Loucy (cell line): ENCODE measurements around the gene NTPCR.

Experiments used
- H2AFZ ChIP-seq: fragments of 200-600 bp; sonication (generic); 2 replicates; pipeline ENCODE4 v1.6.0; 2016; ENCODE audit warnings: antibody characterized with exemption, mild to moderate bottlenecking, low read length, moderate library complexity
- H3F3A ChIP-seq: fragments of 200-600 bp; 2 replicates; pipeline ENCODE4 v1.6.0; 2016; ENCODE audit warnings: antibody characterized with exemption, low read depth, mild to moderate bottlenecking
- H3K27me3 ChIP-seq: fragments of 200-600 bp; sonication (generic); 2 replicates; pipeline ENCODE4 v1.6.1; 2014; ENCODE audit warnings: low read length, mild to moderate bottlenecking; ENCODE audit not compliant: insufficient read depth, poor library complexity, severe bottlenecking
- H3K36me3 ChIP-seq: fragments of 200-600 bp; sonication (generic); 2 replicates; pipeline ENCODE4 v1.6.1; 2016; ENCODE audit warnings: low read length; ENCODE audit not compliant: insufficient read depth
- H3K4me1 ChIP-seq: fragments of 200-600 bp; sonication (generic); 2 replicates; pipeline ENCODE4 v1.5.1; 2014; ENCODE audit warnings: low read length, mild to moderate bottlenecking; ENCODE audit not compliant: insufficient read depth, poor library complexity, severe bottlenecking
- H3K4me2 ChIP-seq: fragments of 200-600 bp; sonication (generic); 2 replicates; pipeline ENCODE4 v1.6.0; 2014; ENCODE audit warnings: antibody characterized with exemption, low read length, low read depth, mild to moderate bottlenecking; ENCODE audit not compliant: poor library complexity, severe bottlenecking
- H3K4me3 ChIP-seq: fragments of 200-600 bp; sonication (generic); 2 replicates; pipeline ENCODE4 v1.5.1; 2014; ENCODE audit warnings: low read length, mild to moderate bottlenecking, mixed read lengths; ENCODE audit not compliant: poor library complexity, severe bottlenecking
- H3K79me2 ChIP-seq: fragments of 200-600 bp; sonication (generic); 2 replicates; pipeline ENCODE4 v1.6.1; 2014; ENCODE audit warnings: low read length; ENCODE audit not compliant: insufficient read depth
- H3K9ac ChIP-seq: fragments of 200-600 bp; sonication (generic); 2 replicates; pipeline ENCODE4 v1.6.0; 2014; ENCODE audit warnings: mild to moderate bottlenecking, low read depth, low read length, moderate library complexity; ENCODE audit not compliant: poor library complexity, severe bottlenecking
- H3K9me2 ChIP-seq: fragments of 200-600 bp; sonication (generic); replicated peaks from 2 replicates; pipeline ENCODE4 v1.6.1; 2016; ENCODE audit warnings: low read depth, low read length, mixed read lengths
- H3K9me3 ChIP-seq: fragments of 200-600 bp; sonication (generic); 2 replicates; pipeline ENCODE4 v1.6.1; 2014; ENCODE audit warnings: mild to moderate bottlenecking, antibody characterized with exemption, low read length, low read depth; ENCODE audit not compliant: insufficient read depth
- H4K20me1 ChIP-seq: fragments of 200-600 bp; sonication (generic); 2 replicates; pipeline ENCODE4 v1.6.0; 2014; ENCODE audit warnings: antibody characterized with exemption, low read length, mild to moderate bottlenecking; ENCODE audit not compliant: insufficient read depth, poor library complexity, severe bottlenecking
- CTCF ChIP-seq: fragments of 200-600 bp; sonication (generic); conservative IDR thresholded peaks from 2 replicates; pipeline ENCODE4 v1.5.1; 2014; ENCODE audit warnings: mild to moderate bottlenecking, antibody characterized with exemption, low read length
- EZH2phosphoT487 ChIP-seq: fragments of 200-600 bp; IDR thresholded peaks from 2 replicates; pipeline ENCODE4 v1.6.1; 2018; ENCODE audit warnings: antibody characterized with exemption, mild to moderate bottlenecking, moderate library complexity, borderline replicate concordance

Gene NTPCR

GRCh38 chr1:232983375-232983774 is 33.0 kb downstream of the NTPCR start:
- no peaks in the 10 kb centered on the region for H3K9me3 ChIP-seq
- peaks cover 22% of the 10 kb centered on the region for H3K4me1 ChIP-seq
- H4K20me1 ChIP-seq = no peaks in the 10 kb centered on the region
- no peaks in the 10 kb centered on the region for H3K9me2 ChIP-seq
- no peak overlapping the region for H3K9ac ChIP-seq
- no peaks in the 10 kb centered on the region for H3K27me3 ChIP-seq
- H3K36me3 ChIP-seq = 0 out of 2 replicates have a peak, but pooled peaks cover 4% of the 10 kb centered on the region
- no peak overlapping the region for H2AFZ ChIP-seq
- TF ChIP-seq CTCF = no peak
- TF ChIP-seq EZH2phosphoT487 = no peak
- no peak overlapping the region for H3K4me2 ChIP-seq
- H3F3A ChIP-seq = no peaks in the 10 kb centered on the region
- no peaks in the 10 kb centered on the region for H3K79me2 ChIP-seq
- H3K4me3 ChIP-seq = no peak overlapping the region

- Histone ChIP-seq H2AFZ (no peak overlapping the region), H3K9me2 (no peaks in the 10 kb centered on the region), H3K9me3 (no peaks in the 10 kb centered on the region), H3K27me3 (no peaks in the 10 kb centered on the region), H3K36me3 (0 out of 2 replicates have a peak, but pooled peaks cover 4% of the 10 kb centered on the region), H3K4me3 (no peak overlapping the region), H3K9ac (no peak overlapping the region), H4K20me1 (no peaks in the 10 kb centered on the region), H3F3A (no peaks in the 10 kb centered on the region), H3K4me2 (no peak overlapping the region), H3K4me1 (peaks cover 16% of the 10 kb centered on the region), H3K79me2 (no peaks in the 10 kb centered on the region)
- TF ChIP-seq EZH2phosphoT487 (no peak), CTCF (no peak)
Observed at GRCh38 chr1:232983817-232984567, 33.6 kb downstream of the NTPCR start.

GRCh38 chr1:232984577-232985425 is 34.4 kb downstream of the NTPCR start:
- H2AFZ ChIP-seq = no peak overlapping the region
- no peaks in the 10 kb centered on the region for H3K9me2 ChIP-seq
- H3K9me3 ChIP-seq = no peaks in the 10 kb centered on the region
- H3K9ac ChIP-seq = no peak overlapping the region
- H3K27me3 ChIP-seq = no peaks in the 10 kb centered on the region
- no peak overlapping the region for H3K4me3 ChIP-seq
- H3K4me2 ChIP-seq = peak overlapping the region; percentile 2
- no peaks in the 10 kb centered on the region for H4K20me1 ChIP-seq
- H3F3A ChIP-seq = no peaks in the 10 kb centered on the region
- 0 out of 2 replicates have a peak, but pooled peaks cover 4% of the 10 kb centered on the region for H3K36me3 ChIP-seq
- H3K79me2 ChIP-seq = no peaks in the 10 kb centered on the region
- TF ChIP-seq EZH2phosphoT487 = no peak
- TF ChIP-seq CTCF = no peak
- H3K4me1 ChIP-seq = peaks cover 10% of the 10 kb centered on the region
